GM19240 (cell line): Measurements from ENCODE around the gene MFN2.

Experiments used
- DNase-seq: peaks from one replicate; pipeline ENCODE4 v3.0.0; 2011; ENCODE audit warnings: low spot score; ENCODE audit not compliant: insufficient read length

The MFN2 gene

GRCh38 chr1:11960276-11960675 lies 20.0 kb upstream of the MFN2 start:
- no peak for DNase-seq

- DNase-seq: no peak
These were observed 19.5 kb upstream of the MFN2 start for GRCh38 chr1:11960715-11961114.

- no peak for DNase-seq
These were observed 19.0 kb upstream of the MFN2 start for GRCh38 chr1:11961230-11961629.

- DNase-seq: no peak
These were observed 16.6 kb upstream of the MFN2 start for GRCh38 chr1:11963622-11964021.

- no peak for DNase-seq
These were observed 15.6 kb upstream of the MFN2 start for GRCh38 chr1:11964656-11965055.

DNA sequence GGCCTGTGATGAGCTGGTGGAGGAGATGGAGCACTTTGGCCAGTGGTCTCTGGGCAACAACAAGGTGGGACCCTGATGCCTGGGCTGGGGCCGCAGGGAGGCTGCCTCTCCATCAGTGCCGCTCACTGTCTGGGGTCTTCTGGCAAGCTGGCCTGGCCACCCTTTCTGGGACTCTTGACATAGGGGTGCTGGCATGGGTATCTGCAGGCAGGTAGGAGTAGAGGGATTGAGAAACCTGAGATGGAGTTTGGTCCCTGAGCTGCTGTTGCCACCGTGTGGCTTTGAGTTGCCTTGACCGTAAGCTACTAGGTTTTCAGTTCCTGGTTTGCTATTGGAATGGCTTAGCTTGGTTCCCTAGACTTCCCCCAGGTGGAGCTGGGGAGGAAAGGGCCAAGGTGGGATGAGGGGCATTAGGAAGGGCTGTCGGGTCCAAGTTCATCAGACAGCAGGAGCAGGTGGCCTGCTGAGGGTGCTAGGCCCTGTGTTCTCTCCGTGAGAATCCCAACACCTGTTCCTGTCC lies 13.2 kb upstream of the MFN2 start:
- DNase-seq: peak; percentile 45

GRCh38 chr1:11970441-11971185 lies 9.6 kb upstream of the MFN2 start:
- DNase-seq: no peak

GRCh38 chr1:11977625-11978024 lies 2.6 kb upstream of the MFN2 start:
- DNase-seq: no peak

DNA sequence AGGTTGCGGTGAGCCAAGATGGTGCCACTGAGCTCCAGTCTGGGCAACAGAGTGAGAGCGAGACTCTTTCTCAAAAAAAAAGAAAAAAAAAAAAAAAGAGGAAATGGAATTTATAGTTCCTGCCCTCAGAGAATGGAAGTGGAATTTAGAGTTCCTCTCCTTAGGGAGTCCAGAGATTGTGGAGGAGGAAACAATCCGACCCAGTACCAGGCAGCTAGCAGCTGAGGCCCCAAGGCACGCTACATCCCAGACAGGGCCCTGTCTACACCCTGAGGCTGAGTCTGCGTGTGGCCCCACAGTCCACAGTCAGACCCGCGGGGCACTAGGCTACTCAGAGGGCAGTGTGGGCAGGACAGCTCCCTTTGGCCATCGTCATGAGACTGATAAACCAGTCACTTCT lies 1.9 kb upstream of the MFN2 start:
- DNase-seq: no peak

DNA sequence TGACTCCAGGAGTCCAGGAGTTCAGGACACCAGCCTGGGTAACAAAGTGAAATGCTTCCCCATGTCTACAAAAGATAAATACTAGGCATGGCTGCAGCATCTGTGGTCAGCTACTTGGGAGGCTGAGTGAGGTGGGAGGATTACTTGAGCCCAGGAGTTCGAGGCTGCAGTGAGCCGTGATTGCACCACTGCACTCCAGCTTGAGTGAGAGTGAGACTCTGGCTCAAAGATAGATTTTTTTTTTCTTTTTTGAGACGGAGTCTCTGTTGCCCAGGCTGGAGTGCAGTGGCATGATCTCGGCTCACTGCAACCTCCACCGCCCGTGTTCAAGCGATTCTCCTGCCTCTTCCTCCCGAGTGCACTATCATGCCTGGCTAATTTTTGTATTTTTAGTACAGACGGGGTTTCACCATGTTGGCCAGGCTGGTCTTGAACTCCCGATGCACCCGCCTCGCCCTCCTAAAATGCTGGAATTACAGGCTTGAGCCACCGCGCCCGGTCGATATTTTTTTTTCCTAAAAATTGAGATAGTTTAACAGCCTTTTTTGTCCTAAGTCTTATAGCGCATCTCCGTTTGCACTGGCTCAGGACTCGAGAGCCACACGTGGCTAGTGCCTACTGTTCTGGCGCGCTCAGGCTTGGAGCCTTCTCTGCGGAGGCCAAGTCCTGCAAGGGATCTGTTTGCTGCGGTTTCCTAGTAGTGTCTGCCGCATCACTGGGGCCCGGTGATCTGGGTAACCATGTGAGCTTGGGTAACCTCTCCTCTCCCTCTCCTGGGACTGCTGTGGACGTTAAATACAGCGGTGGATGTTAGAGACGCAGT lies 1.0 kb upstream of the MFN2 start:
- DNase-seq: no peak

DNA sequence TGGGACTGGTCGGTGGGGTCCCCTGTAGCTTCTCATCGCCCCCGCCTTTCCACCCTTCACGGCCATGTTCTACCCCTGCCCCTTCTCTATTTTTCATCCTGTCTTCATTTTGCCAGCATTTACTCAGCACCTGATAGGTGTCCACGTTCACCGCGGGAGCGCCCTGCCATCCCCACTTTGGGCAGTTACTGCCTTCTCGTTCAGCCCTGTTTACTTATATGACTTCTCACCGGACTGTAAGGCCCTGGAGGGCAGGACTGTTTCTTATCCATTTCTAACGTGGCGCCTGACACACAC lies 380 bp downstream of the MFN2 start:
- no peak for DNase-seq

GRCh38 chr1:11981378-11982009 lies 1.2 kb downstream of the MFN2 start:
- no peak for DNase-seq

DNA sequence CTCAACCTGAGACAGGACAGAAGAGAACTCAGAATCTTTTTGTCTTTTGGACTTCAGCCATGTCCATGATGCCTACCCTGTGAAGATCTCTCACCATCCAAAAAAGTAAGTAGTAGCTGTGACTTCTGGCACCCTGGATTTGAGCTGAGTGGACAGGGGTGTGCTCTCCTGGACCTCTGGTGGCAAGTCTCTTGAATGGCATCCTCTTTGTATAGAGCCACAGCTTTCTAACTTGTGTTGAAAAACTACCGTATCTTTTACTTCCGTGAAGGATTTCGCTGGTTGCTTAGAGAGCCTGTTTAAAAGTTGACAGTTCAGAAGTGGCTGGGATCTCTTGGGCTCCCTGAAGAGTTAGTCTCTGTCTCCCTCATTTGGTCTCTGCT lies 1.8 kb downstream of the MFN2 start:
- DNase-seq: no peak

DNA sequence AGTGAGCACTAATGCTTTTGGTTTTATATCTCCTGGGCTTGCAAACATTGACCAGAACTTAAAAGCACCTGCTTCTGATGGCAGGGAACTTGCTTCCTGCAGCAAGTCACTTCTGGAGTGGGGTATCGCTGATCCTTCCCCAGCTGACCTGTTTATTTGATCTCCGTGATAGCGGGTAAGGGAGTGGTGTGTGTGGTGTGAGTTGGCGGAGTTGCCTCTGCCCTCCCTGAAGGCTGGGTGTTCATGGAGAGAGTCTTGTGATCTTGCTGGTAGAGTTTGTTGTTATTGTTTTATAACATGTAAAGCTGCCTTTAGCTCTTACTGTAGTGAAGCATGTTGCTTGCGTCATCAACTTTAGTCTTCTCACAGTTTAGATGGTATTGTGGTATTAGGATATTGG lies 3.9 kb downstream of the MFN2 start:
- no peak for DNase-seq

DNA sequence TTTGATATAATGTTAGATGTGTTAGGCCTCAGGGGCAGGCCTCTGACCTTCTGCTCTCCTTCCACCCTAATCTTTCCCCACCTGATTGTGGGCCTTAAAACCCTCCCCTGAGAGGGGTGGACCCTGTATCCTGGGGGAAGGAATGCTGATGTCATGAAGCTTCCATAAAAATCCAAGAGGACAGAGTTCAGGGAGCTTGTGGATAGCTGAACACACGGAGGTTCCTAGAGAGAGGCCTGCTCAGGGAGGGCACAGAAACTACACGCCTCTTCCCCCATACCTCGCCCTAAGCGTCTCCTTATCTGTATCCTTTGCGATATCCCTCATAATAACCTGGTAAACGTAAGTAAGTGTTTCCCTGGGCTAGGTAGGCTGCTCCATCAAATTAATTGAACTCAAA lies 4.3 kb downstream of the MFN2 start:
- no peak for DNase-seq

DNA sequence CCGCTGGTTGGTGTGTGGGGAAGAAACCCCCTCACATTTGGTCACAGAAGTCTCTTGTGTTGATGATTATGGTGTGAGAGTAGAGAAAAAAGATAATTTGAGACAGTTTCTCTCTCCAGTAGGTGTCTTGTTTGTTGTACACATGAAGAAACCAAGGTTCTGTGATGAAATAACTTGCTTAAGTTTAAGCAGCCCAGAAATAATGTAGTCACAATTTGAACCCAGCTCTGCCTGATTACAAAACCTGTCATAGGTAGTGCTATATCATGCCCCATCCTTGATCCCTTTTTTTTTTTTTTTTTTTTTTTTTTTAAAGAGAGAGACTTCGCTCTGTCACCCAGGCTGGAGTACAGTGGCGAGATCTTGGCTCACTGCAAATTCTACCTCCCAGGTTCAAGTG lies 4.9 kb downstream of the MFN2 start:
- no peak for DNase-seq

DNA sequence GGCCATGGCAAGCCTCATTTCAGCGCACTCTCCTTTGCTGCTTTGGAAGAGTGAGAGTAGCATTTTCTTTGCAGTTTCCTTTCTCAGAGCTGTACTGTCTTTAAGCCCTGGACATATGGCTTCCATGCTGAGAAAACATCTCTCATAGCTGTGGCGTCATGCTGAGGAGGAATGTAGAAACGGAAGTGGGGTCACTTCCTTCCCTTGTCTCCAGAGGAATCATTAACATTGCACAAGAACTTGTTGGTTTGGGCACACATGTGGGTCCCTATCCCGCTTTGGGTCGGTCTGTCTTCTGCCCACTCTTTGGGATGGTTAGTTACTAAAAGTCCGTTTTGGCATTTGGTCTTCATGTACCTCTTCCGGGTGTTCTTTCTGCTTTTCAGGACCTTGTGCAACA lies 5.6 kb downstream of the MFN2 start:
- no peak for DNase-seq

- DNase-seq: no peak
These were observed 9.4 kb downstream of the MFN2 start for GRCh38 chr1:11989669-11990068.

DNA sequence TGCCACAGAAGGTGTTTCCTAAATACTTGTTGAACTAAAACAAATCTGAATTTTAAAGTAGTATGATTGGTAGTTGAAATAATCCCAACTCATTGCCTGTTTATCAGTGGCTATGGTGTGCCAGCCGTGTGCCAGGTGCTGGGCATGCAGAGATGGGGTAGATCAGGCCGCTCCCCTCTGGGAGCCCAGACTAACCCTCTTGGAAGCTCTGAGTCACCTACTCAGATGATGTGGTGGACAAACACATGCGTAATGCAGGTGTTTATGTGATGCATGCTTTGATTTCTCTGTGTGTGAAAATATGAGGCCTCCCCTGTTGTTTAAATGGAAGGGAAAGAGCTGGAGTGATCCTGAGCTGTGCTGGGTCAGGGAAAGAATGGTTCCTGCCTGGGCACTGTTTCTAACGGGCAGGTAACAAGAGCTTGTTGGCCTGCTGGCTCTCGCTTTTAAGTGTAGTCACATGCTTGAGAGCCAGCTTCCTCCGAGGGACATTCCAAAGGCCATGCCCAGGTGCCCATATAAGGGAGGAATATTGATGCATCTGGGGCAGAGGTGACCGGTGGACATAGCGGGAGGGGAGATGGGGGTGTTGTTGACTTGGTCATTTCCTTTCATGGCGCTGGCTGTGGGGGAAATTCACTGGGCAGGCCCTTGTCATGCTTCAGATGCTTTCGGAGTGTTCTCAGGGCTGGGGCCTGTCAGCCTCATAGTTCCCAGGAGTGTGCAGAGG lies 10.2 kb downstream of the MFN2 start:
- DNase-seq: no peak

DNA sequence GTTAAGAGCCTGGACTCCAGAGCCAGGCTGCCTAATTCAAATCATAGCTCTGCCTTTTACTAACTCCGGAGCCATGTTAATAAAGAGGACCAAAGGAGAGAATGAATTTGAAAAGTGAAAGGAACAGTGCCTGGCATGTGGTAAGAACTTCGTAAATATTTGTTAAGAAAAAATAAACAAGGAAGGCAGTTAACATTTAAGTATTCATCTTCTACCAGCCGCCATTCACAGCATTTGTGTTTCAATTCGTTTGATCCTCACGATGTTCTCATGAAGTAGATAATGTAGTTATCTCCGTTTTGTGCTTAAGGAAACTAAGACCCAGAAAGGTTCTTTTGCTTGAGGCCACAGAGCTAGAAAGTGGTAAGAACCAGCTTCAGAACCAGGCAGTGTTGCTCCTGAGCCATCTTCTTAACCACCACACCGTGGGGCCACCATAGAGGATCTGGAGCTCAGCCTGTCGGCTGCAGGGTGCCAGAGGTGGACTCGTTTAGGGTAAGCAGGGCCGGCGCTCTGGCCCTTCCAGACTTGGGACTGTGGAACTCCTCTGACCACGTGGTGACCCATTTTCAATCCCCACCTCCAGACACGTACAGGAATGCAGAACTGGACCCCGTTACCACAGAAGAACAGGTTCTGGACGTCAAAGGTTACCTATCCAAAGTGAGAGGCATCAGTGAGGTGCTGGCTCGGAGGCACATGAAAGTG lies 11.9 kb downstream of the MFN2 start:
- no peak for DNase-seq
